ENCODE data around the gene FEN1.

The FEN1 gene

GRCh38 chr11:61828629-61829407 lies 36.1 kb downstream of the FEN1 start:
- Histone ChIP-seq H3K27me3 (ENCODE audit: insufficient read depth, low read length, poor library complexity) (no peaks in the 10 kb centered on the region), H3K36me3 (ENCODE audit: control insufficient read depth, insufficient read depth, low read length) (no peaks in the 10 kb centered on the region), H3K23ac (ENCODE audit: low read length) (peak overlapping the region; percentile 97), H3K9ac (ENCODE audit: low read length) (peak overlapping the region; percentile 100), H4K8ac (ENCODE audit: low read depth, low read length) (peak overlapping the region; percentile 7), H4K5ac (ENCODE audit: low read length) (no peak overlapping the region), H3K27ac (ENCODE audit: low read depth, low read length) (peak overlapping the region; percentile 93), H2BK15ac (replicated peaks; ENCODE audit: low read depth) (no peak overlapping the region), H3K4ac (ENCODE audit: low read depth, low read length) (peak overlapping the region; percentile 96), H2AK5ac (ENCODE audit: low read length) (peak overlapping the region; percentile 65), H3K4me3 (ENCODE audit: low read length) (peak overlapping the region; percentile 98), H2BK5ac (ENCODE audit: low read length) (peak overlapping the region; percentile 98), H3K79me1 (ENCODE audit: low read length) (peaks cover 24% of the 10 kb centered on the region), H3K4me1 (ENCODE audit: control insufficient read depth, low read depth, low read length) (peaks cover 27% of the 10 kb centered on the region), H3K79me2 (ENCODE audit: control insufficient read depth, insufficient read depth, low read length) (peaks cover 55% of the 10 kb centered on the region), H3K56ac (ENCODE audit: low read length) (peak overlapping the region; percentile 100), H3K18ac (ENCODE audit: low read length) (peak overlapping the region; percentile 83), H2BK120ac (ENCODE audit: low read depth, low read length) (no peak overlapping the region), H3K4me2 (ENCODE audit: low read length) (peak overlapping the region; percentile 98)
- DNase-seq = peak; percentile 71
- WGBS (ENCODE audit: extremely low coverage, insufficient coverage, low lambda C conversion rate) = no CpG with 5 or more reads among the region's 55 CpGs

- H3K56ac ChIP-seq (ENCODE audit: low read length) = peak overlapping the region; percentile 100
- H2AK5ac ChIP-seq (ENCODE audit: low read length) = peak overlapping the region; percentile 83
- no CpG with 5 or more reads among the region's 4 CpGs for WGBS (ENCODE audit: extremely low coverage, insufficient coverage, low lambda C conversion rate)
- peak overlapping the region; percentile 98 for H3K4me2 ChIP-seq (ENCODE audit: low read length)
- DNase-seq = no peak
- no peak overlapping the region for H2BK120ac ChIP-seq (ENCODE audit: low read depth, low read length)
- no peak overlapping the region for H3K18ac ChIP-seq (ENCODE audit: low read length)
- H3K23ac ChIP-seq (ENCODE audit: low read length) = peak overlapping the region; percentile 97
- peak overlapping the region; percentile 63 for H2BK5ac ChIP-seq (ENCODE audit: low read length)
- H4K5ac ChIP-seq (ENCODE audit: low read length) = no peak overlapping the region
- H3K4me3 ChIP-seq (ENCODE audit: low read length) = peak overlapping the region; percentile 98
- no peaks in the 10 kb centered on the region for H3K36me3 ChIP-seq (ENCODE audit: control insufficient read depth, insufficient read depth, low read length)
- peak overlapping the region; percentile 100 for H3K9ac ChIP-seq (ENCODE audit: low read length)
- no peak overlapping the region for H3K27ac ChIP-seq (ENCODE audit: low read depth, low read length)
- peaks cover 63% of the 10 kb centered on the region for H3K79me2 ChIP-seq (ENCODE audit: control insufficient read depth, insufficient read depth, low read length)
- no peak overlapping the region for H4K8ac ChIP-seq (ENCODE audit: low read depth, low read length)
- H3K4me1 ChIP-seq (ENCODE audit: control insufficient read depth, low read depth, low read length) = peaks cover 34% of the 10 kb centered on the region
- H2BK15ac ChIP-seq (replicated peaks; ENCODE audit: low read depth) = no peak overlapping the region
- H3K4ac ChIP-seq (ENCODE audit: low read depth, low read length) = no peak overlapping the region
- H3K27me3 ChIP-seq (ENCODE audit: insufficient read depth, low read length, poor library complexity) = no peaks in the 10 kb centered on the region
- peaks cover 25% of the 10 kb centered on the region for H3K79me1 ChIP-seq (ENCODE audit: low read length)
Measured at GRCh38 chr11:61829806-61830205, 37.1 kb downstream of the FEN1 start.

- Histone ChIP-seq H3K4me1 (ENCODE audit: control insufficient read depth, low read depth, low read length) (peaks cover 34% of the 10 kb centered on the region), H3K56ac (ENCODE audit: low read length) (peak overlapping the region; percentile 100), H3K27me3 (ENCODE audit: insufficient read depth, low read length, poor library complexity) (no peaks in the 10 kb centered on the region), H3K18ac (ENCODE audit: low read length) (no peak overlapping the region), H3K27ac (ENCODE audit: low read depth, low read length) (no peak overlapping the region), H2BK120ac (ENCODE audit: low read depth, low read length) (no peak overlapping the region), H3K4ac (ENCODE audit: low read depth, low read length) (no peak overlapping the region), H3K23ac (ENCODE audit: low read length) (no peak overlapping the region), H3K36me3 (ENCODE audit: control insufficient read depth, insufficient read depth, low read length) (no peaks in the 10 kb centered on the region), H3K4me3 (ENCODE audit: low read length) (peak overlapping the region; percentile 98), H2BK5ac (ENCODE audit: low read length) (no peak overlapping the region), H3K4me2 (ENCODE audit: low read length) (peak overlapping the region; percentile 98), H2AK5ac (ENCODE audit: low read length) (no peak overlapping the region), H2BK15ac (replicated peaks; ENCODE audit: low read depth) (no peak overlapping the region), H3K79me2 (ENCODE audit: control insufficient read depth, insufficient read depth, low read length) (peaks cover 67% of the 10 kb centered on the region), H3K79me1 (ENCODE audit: low read length) (peaks cover 25% of the 10 kb centered on the region), H3K9ac (ENCODE audit: low read length) (peak overlapping the region; percentile 100), H4K8ac (ENCODE audit: low read depth, low read length) (no peak overlapping the region), H4K5ac (ENCODE audit: low read length) (no peak overlapping the region)
- no peak for DNase-seq
- no CpG with 5 or more reads among the region's 8 CpGs for WGBS (ENCODE audit: extremely low coverage, insufficient coverage, low lambda C conversion rate)
Measured at GRCh38 chr11:61830237-61831105, 37.8 kb downstream of the FEN1 start.

- no peak overlapping the region for H3K4me3 ChIP-seq (ENCODE audit: low read length)
- H3K27ac ChIP-seq (ENCODE audit: low read depth, low read length) = no peak overlapping the region
- no peak for DNase-seq
- no peak overlapping the region for H3K56ac ChIP-seq (ENCODE audit: low read length)
- H2AK5ac ChIP-seq (ENCODE audit: low read length) = no peak overlapping the region
- H3K4ac ChIP-seq (ENCODE audit: low read depth, low read length) = no peak overlapping the region
- H4K5ac ChIP-seq (ENCODE audit: low read length) = no peak overlapping the region
- WGBS (ENCODE audit: extremely low coverage, insufficient coverage, low lambda C conversion rate) = no CpG with 5 or more reads among the region's 4 CpGs
- no peak overlapping the region for H3K4me2 ChIP-seq (ENCODE audit: low read length)
- no peak overlapping the region for H2BK5ac ChIP-seq (ENCODE audit: low read length)
- peaks cover 25% of the 10 kb centered on the region for H3K79me1 ChIP-seq (ENCODE audit: low read length)
- H3K36me3 ChIP-seq (ENCODE audit: control insufficient read depth, insufficient read depth, low read length) = no peaks in the 10 kb centered on the region
- peaks cover 28% of the 10 kb centered on the region for H3K4me1 ChIP-seq (ENCODE audit: control insufficient read depth, low read depth, low read length)
- no peaks in the 10 kb centered on the region for H3K27me3 ChIP-seq (ENCODE audit: insufficient read depth, low read length, poor library complexity)
- H3K23ac ChIP-seq (ENCODE audit: low read length) = no peak overlapping the region
- H3K9ac ChIP-seq (ENCODE audit: low read length) = peak overlapping the region; percentile 100
- peaks cover 78% of the 10 kb centered on the region for H3K79me2 ChIP-seq (ENCODE audit: control insufficient read depth, insufficient read depth, low read length)
- H3K18ac ChIP-seq (ENCODE audit: low read length) = no peak overlapping the region
- H4K8ac ChIP-seq (ENCODE audit: low read depth, low read length) = no peak overlapping the region
- H2BK120ac ChIP-seq (ENCODE audit: low read depth, low read length) = no peak overlapping the region
- H2BK15ac ChIP-seq (replicated peaks; ENCODE audit: low read depth) = no peak overlapping the region
Measured at GRCh38 chr11:61832207-61832606, 39.5 kb downstream of the FEN1 start.

- Histone ChIP-seq H3K27me3 (ENCODE audit: insufficient read depth, low read length, poor library complexity) (no peaks in the 10 kb centered on the region), H2BK5ac (ENCODE audit: low read length) (no peak overlapping the region), H3K23ac (ENCODE audit: low read length) (no peak overlapping the region), H2BK15ac (replicated peaks; ENCODE audit: low read depth) (no peak overlapping the region), H3K79me2 (ENCODE audit: control insufficient read depth, insufficient read depth, low read length) (peaks cover 82% of the 10 kb centered on the region), H3K4me1 (ENCODE audit: control insufficient read depth, low read depth, low read length) (peaks cover 28% of the 10 kb centered on the region), H4K5ac (ENCODE audit: low read length) (no peak overlapping the region), H4K8ac (ENCODE audit: low read depth, low read length) (no peak overlapping the region), H3K27ac (ENCODE audit: low read depth, low read length) (no peak overlapping the region), H3K18ac (ENCODE audit: low read length) (no peak overlapping the region), H3K4ac (ENCODE audit: low read depth, low read length) (no peak overlapping the region), H3K36me3 (ENCODE audit: control insufficient read depth, insufficient read depth, low read length) (no peaks in the 10 kb centered on the region), H3K79me1 (ENCODE audit: low read length) (peaks cover 30% of the 10 kb centered on the region), H2AK5ac (ENCODE audit: low read length) (no peak overlapping the region), H3K9ac (ENCODE audit: low read length) (no peak overlapping the region), H3K4me3 (ENCODE audit: low read length) (no peak overlapping the region), H3K56ac (ENCODE audit: low read length) (no peak overlapping the region), H3K4me2 (ENCODE audit: low read length) (no peak overlapping the region), H2BK120ac (ENCODE audit: low read depth, low read length) (no peak overlapping the region)
- WGBS (ENCODE audit: extremely low coverage, insufficient coverage, low lambda C conversion rate) = no CpG with 5 or more reads among the region's 7 CpGs
- DNase-seq = no peak
Measured at GRCh38 chr11:61832754-61833153, 40.0 kb downstream of the FEN1 start.

All from mesendoderm (in vitro differentiated cells).